Neural progenitor cell (in vitro differentiated cells): Measurements from ENCODE around the gene PLD4. TPM values are rescaled to one million over a fixed set of nuclear protein-coding genes. Genes with fewer than 3 reads are reported as not detected.

ENCODE experiments used
- DNase-seq: peaks from one replicate; pipeline ENCODE4 v3.0.0-alpha.2; 2016; ENCODE audit warnings: low spot score
- H2AFZ ChIP-seq: fragments of 200-600 bp; sonication (generic); replicated peaks from 2 replicates; pipeline ENCODE4 v1.6.1; 2016; ENCODE audit warnings: antibody characterized with exemption
- H3F3A ChIP-seq: fragments of 200-600 bp; sonication (generic); 2 replicates; pipeline ENCODE4 v1.6.1; 2016; ENCODE audit warnings: antibody characterized with exemption, low read depth
- H3K27ac ChIP-seq: fragments of 200-600 bp; sonication (generic); 2 replicates; pipeline ENCODE4 v1.5.1; 2016; ENCODE audit warnings: mild to moderate bottlenecking
- H3K27me3 ChIP-seq: fragments of 200-600 bp; sonication (generic); 2 replicates; pipeline ENCODE4 v1.6.1; 2016; ENCODE audit warnings: mild to moderate bottlenecking, moderate library complexity
- H3K36me3 ChIP-seq: fragments of 200-600 bp; sonication (generic); 2 replicates; pipeline ENCODE4 v1.5.1; 2016
- H3K4me1 ChIP-seq: fragments of 200-600 bp; sonication (generic); 2 replicates; pipeline ENCODE4 v1.6.1; 2016; ENCODE audit warnings: mixed run types
- H3K4me2 ChIP-seq: fragments of 200-600 bp; sonication (generic); 2 replicates; pipeline ENCODE4 v1.6.1; 2016
- H3K4me3 ChIP-seq: fragments of 200-600 bp; sonication (generic); 2 replicates; pipeline ENCODE4 v1.5.1; 2016
- H3K79me2 ChIP-seq: fragments of 200-600 bp; sonication (generic); 2 replicates; pipeline ENCODE4 v1.6.1; 2016; ENCODE audit warnings: low read depth
- H3K9ac ChIP-seq: fragments of 200-600 bp; sonication (generic); 2 replicates; pipeline ENCODE4 v1.6.1; 2016
- H3K9me3 ChIP-seq: fragments of 200-600 bp; sonication (generic); 2 replicates; pipeline ENCODE4 v1.5.1; 2016; ENCODE audit warnings: low read depth
- H4K20me1 ChIP-seq: fragments of 200-600 bp; sonication (generic); 2 replicates; pipeline ENCODE4 v1.6.1; 2016; ENCODE audit warnings: low read depth
- H3K27ac Mint-ChIP-seq: 3 replicates; pipeline ENCODE4 v1.8.0; 2021; ENCODE audit warnings: mixed read lengths
- H3K27me3 Mint-ChIP-seq: 2 replicates; pipeline ENCODE4 v1.8.0; 2022; ENCODE audit warnings: low read depth, mild to moderate bottlenecking, inconsistent platforms, moderate library complexity, mixed read lengths; ENCODE audit not compliant: insufficient read depth
- H3K36me3 Mint-ChIP-seq: 3 replicates; pipeline ENCODE4 v1.8.0; 2021; ENCODE audit warnings: mixed read lengths
- H3K4me1 Mint-ChIP-seq: 3 replicates; pipeline ENCODE4 v1.8.0; 2021; ENCODE audit warnings: mixed read lengths
- H3K4me3 Mint-ChIP-seq: 3 replicates; pipeline ENCODE4 v1.8.0; 2021; ENCODE audit warnings: mild to moderate bottlenecking, moderate library complexity, mixed read lengths
- H3K9me3 Mint-ChIP-seq: 3 replicates; pipeline ENCODE4 v1.8.0; 2020; ENCODE audit warnings: mixed read lengths
- CTCF ChIP-seq: fragments of 200-600 bp; sonication (generic); IDR thresholded peaks from 2 replicates; pipeline ENCODE4 v1.5.1; 2017; ENCODE audit warnings: antibody characterized with exemption, mild to moderate bottlenecking
- EZH2 ChIP-seq: fragments of 200-600 bp; sonication (generic); IDR thresholded peaks from 2 replicates; pipeline ENCODE4 v1.6.1; 2017; ENCODE audit warnings: antibody characterized with exemption, mild to moderate bottlenecking, moderate library complexity
- EZH2phosphoT487 ChIP-seq: fragments of 200-600 bp; sonication (generic); IDR thresholded peaks from 2 replicates; pipeline ENCODE4 v1.6.1; 2017; ENCODE audit warnings: antibody characterized with exemption
- total RNA-seq: library from RNA; depleted of rRNA; stranded (reverse); fragments of >200 nt; gene quantifications from 2 replicates; pipeline ENCODE4 v1.2.3, GENCODE V29; 2015; ENCODE audit warnings: low replicate concordance

PLD4 gene
- total RNA-seq, 1 donor from 2014 or later, result not detected

GRCh38 chr14:104891121-104891551 lies 33.5 kb upstream of the PLD4 start:
- Histone ChIP-seq H2AFZ (no peak overlapping the region), H4K20me1 (no peaks in the 10 kb centered on the region), H3K4me1 (peaks cover 7% of the 10 kb centered on the region), H3K27ac (no peak overlapping the region), H3K36me3 (no peaks in the 10 kb centered on the region), H3F3A (no peaks in the 10 kb centered on the region), H3K4me3 (no peak overlapping the region), H3K9me3 (no peaks in the 10 kb centered on the region), H3K79me2 (no peaks in the 10 kb centered on the region), H3K4me2 (no peak overlapping the region), H3K9ac (no peak overlapping the region), H3K27me3 (no peaks in the 10 kb centered on the region)
- Mint-ChIP-seq H3K4me1 (no peaks in the 10 kb centered on the region), H3K9me3 (no peaks in the 10 kb centered on the region), H3K27ac (no peak overlapping the region), H3K27me3 (peaks cover 2% of the 10 kb centered on the region), H3K4me3 (no peak overlapping the region), H3K36me3 (no peaks in the 10 kb centered on the region)
- DNase-seq, result no peak
- no peak for TF ChIP-seq EZH2
- TF ChIP-seq CTCF, result no peak
- TF ChIP-seq EZH2phosphoT487, result no peak

GRCh38 chr14:104891664-104892530 lies 32.8 kb upstream of the PLD4 start:
- no peak overlapping the region for H3K4me3 Mint-ChIP-seq
- H3K36me3 Mint-ChIP-seq, result no peaks in the 10 kb centered on the region
- Histone ChIP-seq H3K9me3 (no peaks in the 10 kb centered on the region), H3K4me1 (peaks cover 7% of the 10 kb centered on the region), H3K4me2 (no peak overlapping the region), H3K9ac (no peak overlapping the region), H3K27me3 (no peaks in the 10 kb centered on the region), H3K79me2 (no peaks in the 10 kb centered on the region), H2AFZ (no peak overlapping the region), H3F3A (no peaks in the 10 kb centered on the region), H3K36me3 (no peaks in the 10 kb centered on the region), H3K27ac (no peak overlapping the region), H4K20me1 (no peaks in the 10 kb centered on the region), H3K4me3 (no peak overlapping the region)
- no peak for DNase-seq
- peaks cover 4% of the 10 kb centered on the region for H3K4me1 Mint-ChIP-seq
- H3K9me3 Mint-ChIP-seq, result no peaks in the 10 kb centered on the region
- H3K27me3 Mint-ChIP-seq, result peaks cover 2% of the 10 kb centered on the region
- H3K27ac Mint-ChIP-seq, result no peak overlapping the region
- TF ChIP-seq EZH2phosphoT487, result no peak
- TF ChIP-seq EZH2, result no peak
- TF ChIP-seq CTCF, result no peak

- Histone ChIP-seq H3K79me2 (no peaks in the 10 kb centered on the region), H3K9ac (no peak overlapping the region), H2AFZ (no peak overlapping the region), H3F3A (no peaks in the 10 kb centered on the region), H3K27me3 (no peaks in the 10 kb centered on the region), H3K27ac (no peak overlapping the region), H3K4me3 (no peak overlapping the region), H3K36me3 (no peaks in the 10 kb centered on the region), H4K20me1 (no peaks in the 10 kb centered on the region), H3K9me3 (no peaks in the 10 kb centered on the region), H3K4me2 (no peak overlapping the region), H3K4me1 (peaks cover 7% of the 10 kb centered on the region)
- no peaks in the 10 kb centered on the region for H3K9me3 Mint-ChIP-seq
- no peaks in the 10 kb centered on the region for H3K36me3 Mint-ChIP-seq
- peak overlapping the region; percentile 72 for H3K27ac Mint-ChIP-seq
- H3K4me1 Mint-ChIP-seq, result peaks cover 4% of the 10 kb centered on the region
- H3K27me3 Mint-ChIP-seq, result peaks cover 2% of the 10 kb centered on the region
- no peak overlapping the region for H3K4me3 Mint-ChIP-seq
- TF ChIP-seq CTCF, result no peak
- no peak for TF ChIP-seq EZH2phosphoT487
- TF ChIP-seq EZH2, result no peak
- DNase-seq, result no peak
These were observed 31.9 kb upstream of the PLD4 start for GRCh38 chr14:104892531-104893434.
